ENCODE measurements around the gene SPATA6.
"Not testable (repeated sequence)": the region's sequence is repeated elsewhere in the genome, so short reads cannot be mapped to it uniquely, and the experiment has no call there.

SPATA6 gene

DNA sequence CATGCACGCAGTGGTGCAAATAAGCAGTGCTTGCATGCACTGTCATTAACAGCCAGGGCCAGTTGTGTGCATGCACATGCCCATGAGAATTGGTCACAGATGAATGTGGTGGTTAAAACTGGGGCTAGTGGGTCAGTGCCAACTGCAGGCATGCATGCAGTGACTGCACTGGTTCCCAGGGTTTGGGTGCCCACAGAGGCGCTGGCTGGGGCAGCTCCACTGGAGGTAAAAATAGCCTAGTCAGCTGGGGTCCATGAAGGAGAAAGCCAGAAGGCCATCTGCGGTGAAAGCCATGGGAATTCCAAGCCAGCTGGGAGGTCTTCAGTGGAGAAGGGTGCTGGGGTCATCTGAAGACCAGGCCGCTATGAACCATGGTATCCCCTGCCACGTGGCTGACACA lies 179.3 kb downstream of the SPATA6 start:
- TF ChIP-seq, protein P1, sequence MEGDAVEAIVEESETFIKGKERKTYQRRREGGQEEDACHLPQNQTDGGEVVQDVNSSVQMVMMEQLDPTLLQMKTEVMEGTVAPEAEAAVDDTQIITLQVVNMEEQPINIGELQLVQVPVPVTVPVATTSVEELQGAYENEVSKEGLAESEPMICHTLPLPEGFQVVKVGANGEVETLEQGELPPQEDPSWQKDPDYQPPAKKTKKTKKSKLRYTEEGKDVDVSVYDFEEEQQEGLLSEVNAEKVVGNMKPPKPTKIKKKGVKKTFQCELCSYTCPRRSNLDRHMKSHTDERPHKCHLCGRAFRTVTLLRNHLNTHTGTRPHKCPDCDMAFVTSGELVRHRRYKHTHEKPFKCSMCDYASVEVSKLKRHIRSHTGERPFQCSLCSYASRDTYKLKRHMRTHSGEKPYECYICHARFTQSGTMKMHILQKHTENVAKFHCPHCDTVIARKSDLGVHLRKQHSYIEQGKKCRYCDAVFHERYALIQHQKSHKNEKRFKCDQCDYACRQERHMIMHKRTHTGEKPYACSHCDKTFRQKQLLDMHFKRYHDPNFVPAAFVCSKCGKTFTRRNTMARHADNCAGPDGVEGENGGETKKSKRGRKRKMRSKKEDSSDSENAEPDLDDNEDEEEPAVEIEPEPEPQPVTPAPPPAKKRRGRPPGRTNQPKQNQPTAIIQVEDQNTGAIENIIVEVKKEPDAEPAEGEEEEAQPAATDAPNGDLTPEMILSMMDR (IDR thresholded peaks at IDR 0.05; ENCODE audit: low read depth, low read length) = no peak
- TF ChIP-seq, protein P2, sequence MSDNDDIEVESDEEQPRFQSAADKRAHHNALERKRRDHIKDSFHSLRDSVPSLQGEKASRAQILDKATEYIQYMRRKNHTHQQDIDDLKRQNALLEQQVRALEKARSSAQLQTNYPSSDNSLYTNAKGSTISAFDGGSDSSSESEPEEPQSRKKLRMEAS (IDR thresholded peaks at IDR 0.05; ENCODE audit: low read depth, low read length) = no peak
- no peak for TF ChIP-seq MYC (IDR thresholded peaks at IDR 0.05; ENCODE audit: low read depth, low read length)
- TF ChIP-seq POLR2A (IDR thresholded peaks at IDR 0.05; ENCODE audit: extremely low read depth, insufficient read length) = no peak
- no peak for DNase-seq (ENCODE audit: low read depth)
- no peak overlapping the region for H3K4me3 ChIP-seq (ENCODE audit: low read depth, low read length)

DNA sequence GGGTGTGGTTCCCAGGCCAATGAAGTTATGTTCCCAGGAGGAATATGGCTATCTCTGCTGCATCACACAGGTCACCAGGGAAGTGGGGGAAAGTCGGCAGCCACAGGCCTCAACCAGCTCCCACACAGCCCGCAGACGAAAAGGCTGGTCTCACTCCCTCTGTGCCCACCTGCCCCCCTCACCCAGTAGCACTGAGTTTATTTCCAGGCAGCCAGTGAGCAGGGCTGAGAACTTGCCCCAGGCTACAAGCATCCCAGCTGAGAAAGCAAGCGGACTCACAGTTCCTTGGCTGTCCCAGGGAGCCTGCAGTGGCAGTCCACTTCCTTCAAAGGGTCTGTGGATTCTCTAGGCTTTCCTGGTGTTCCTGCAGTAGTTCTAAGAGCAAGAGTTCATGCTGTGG lies 180.6 kb downstream of the SPATA6 start:
- no peak overlapping the region for H3K4me3 ChIP-seq (ENCODE audit: low read depth, low read length)
- no peak for DNase-seq (ENCODE audit: low read depth)
- TF ChIP-seq, protein P2 (IDR thresholded peaks at IDR 0.05; ENCODE audit: low read depth, low read length) = no peak
- TF ChIP-seq, protein P1 (IDR thresholded peaks at IDR 0.05; ENCODE audit: low read depth, low read length) = no peak
- no peak for TF ChIP-seq MYC (IDR thresholded peaks at IDR 0.05; ENCODE audit: low read depth, low read length)
- no peak for TF ChIP-seq POLR2A (IDR thresholded peaks at IDR 0.05; ENCODE audit: extremely low read depth, insufficient read length)

DNA sequence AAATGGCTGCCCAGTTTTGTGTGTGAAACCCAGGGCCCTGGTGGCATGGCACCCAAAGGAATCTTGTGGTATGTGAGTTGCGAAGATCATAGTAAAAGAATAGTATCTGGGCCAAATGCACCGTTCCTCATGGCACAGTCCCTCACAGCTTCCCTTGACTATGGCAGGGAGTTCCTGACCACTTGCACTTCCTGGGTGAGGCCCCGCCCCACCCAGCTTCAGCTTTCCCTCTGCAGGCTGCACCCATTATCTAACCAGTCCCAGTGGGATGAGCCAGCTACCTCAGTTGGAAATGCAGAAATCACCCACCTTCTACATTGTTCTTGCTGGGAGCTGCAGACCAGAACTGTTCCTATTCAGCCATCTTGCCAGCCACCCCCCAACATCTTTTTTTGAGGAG lies 186.5 kb downstream of the SPATA6 start:
- TF ChIP-seq, protein P2 (IDR thresholded peaks at IDR 0.05; ENCODE audit: low read depth, low read length) = no peak
- TF ChIP-seq, protein P1 (IDR thresholded peaks at IDR 0.05; ENCODE audit: low read depth, low read length) = no peak
- TF ChIP-seq MYC (IDR thresholded peaks at IDR 0.05; ENCODE audit: low read depth, low read length) (no peak), POLR2A (IDR thresholded peaks at IDR 0.05; ENCODE audit: extremely low read depth, insufficient read length) (no peak)
- no peak overlapping the region for H3K4me3 ChIP-seq (ENCODE audit: low read depth, low read length)
- no peak for DNase-seq (ENCODE audit: low read depth)

DNA sequence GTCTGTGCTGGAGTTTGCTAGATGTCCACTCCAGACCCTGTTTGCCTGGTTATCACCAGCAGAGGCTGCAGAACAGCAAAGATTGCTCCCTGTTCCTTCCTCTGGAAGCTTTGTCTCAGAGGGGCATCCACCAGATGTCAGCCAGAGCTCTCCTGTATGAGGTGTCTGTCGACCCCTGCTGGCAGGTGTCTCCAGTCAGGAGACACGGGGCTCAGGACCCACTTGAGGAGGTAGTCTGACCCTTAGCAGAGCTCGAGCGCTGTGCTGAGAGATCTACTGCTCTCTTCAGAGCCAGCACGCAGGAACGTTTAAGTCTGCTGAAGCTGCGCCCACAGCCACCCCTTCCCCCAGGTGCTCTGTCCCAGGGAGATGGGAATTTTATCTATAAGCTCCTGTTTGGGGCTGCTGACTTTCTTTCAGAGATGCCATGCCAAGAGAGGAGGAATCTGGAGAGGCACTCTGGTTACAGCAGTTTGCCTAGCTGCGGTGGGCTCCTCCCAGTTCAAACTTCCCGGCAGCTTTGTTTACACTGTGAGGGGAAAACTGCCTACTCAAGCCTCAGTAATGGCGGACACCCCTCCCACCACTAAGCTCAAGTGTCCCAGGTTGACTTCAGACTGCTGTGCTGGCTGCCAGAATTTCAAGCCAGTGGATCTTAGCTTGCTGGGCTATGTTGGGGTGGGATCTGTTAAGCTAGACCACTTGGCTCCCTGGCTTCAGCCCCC lies 187.1 kb downstream of the SPATA6 start:
- not testable (repeated sequence) for H3K4me3 ChIP-seq (ENCODE audit: low read depth, low read length); DNase-seq (ENCODE audit: low read depth)

DNA sequence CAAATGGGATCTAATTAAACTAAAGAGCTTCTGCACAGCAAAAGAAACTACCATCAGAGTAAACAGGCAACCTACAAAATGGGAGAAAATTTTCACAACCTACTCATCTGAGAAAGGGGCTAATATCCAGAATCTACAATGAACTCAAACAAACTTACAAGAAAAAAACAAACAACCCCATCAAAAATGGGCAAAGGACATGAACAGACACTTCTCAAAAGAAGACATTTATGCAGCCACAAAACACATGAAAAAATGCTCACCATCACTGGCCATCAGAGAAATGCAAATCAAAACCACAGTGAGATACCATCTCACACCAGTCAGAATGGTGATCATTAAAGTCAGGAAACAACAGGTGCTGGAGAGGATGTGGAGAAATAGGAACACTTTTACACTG lies 189.7 kb downstream of the SPATA6 start:
- not testable (repeated sequence) for H3K4me3 ChIP-seq (ENCODE audit: low read depth, low read length); DNase-seq (ENCODE audit: low read depth)

DNA sequence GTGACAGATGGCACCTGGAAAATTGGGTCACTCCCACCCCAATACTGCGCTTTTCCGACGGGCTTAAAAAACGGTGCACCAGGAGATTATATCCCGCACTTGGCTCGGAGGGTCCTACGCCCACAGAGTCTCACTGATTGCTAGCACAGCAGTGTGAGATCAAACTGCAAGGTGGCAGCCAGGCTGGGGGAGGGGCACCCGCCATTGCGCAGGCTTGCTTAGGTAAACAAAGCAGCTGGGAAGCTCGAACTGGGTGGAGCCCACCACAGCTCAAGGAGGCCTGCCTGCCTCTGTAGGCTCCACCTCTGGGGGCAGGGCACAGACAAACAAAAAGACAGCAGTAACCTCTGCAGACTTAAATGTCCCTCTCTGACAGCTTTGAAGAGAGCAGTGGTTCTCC lies 194.6 kb downstream of the SPATA6 start:
- DNase-seq (ENCODE audit: low read depth); H3K4me3 ChIP-seq (ENCODE audit: low read depth, low read length): not testable (repeated sequence)

DNA sequence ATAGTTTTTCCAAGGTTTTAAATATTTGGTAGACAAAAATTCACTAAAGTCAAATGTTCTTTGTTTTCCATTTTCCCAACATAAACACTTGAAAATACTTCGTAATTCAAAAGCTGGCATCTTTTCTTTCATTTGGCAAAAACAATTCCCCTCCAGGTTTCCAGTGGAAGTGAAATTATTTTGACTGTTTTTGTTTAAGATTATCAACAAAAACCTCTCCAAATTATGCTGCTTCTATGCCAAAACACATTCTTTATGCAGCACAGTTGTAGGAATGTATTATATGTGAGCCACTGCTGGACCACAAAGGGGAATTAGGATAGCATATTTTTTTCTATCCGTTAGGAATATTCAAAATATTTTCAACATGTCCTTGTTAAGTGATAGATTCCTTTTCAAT lies 205.4 kb downstream of the SPATA6 start:
- no peak for TF ChIP-seq POLR2A (IDR thresholded peaks at IDR 0.05; ENCODE audit: extremely low read depth, insufficient read length)
- H3K4me3 ChIP-seq (ENCODE audit: low read depth, low read length) = no peak overlapping the region
- no peak for DNase-seq (ENCODE audit: low read depth)

DNA sequence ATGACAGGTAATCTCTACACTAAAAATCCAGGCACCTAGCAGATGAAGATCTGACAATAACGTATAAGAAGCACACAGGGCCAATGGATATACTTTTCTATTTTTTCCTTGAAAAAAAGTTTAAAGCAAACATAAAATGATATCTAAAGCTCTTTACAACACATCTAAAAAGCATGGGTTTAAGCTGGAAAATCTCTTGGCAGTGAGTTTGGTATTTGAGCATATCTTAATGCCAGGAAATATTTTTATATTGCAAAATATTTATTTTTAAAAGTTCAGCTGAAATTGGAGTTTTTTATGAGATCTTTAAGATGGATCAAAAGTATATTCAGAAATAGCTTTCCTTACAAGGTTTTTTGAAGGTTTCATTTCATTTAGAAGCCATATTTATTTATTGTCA lies 209.0 kb downstream of the SPATA6 start:
- TF ChIP-seq MYC (IDR thresholded peaks at IDR 0.05; ENCODE audit: low read depth, low read length) (no peak), POLR2A (IDR thresholded peaks at IDR 0.05; ENCODE audit: extremely low read depth, insufficient read length) (no peak)
- TF ChIP-seq, protein P1 (IDR thresholded peaks at IDR 0.05; ENCODE audit: low read depth, low read length) = no peak
- TF ChIP-seq, protein P2 (IDR thresholded peaks at IDR 0.05; ENCODE audit: low read depth, low read length) = no peak

More for the DNA sequence above, 209.0 kb downstream of the SPATA6 start:
- no peak overlapping the region for H3K4me3 ChIP-seq (ENCODE audit: low read depth, low read length)
- no peak for DNase-seq (ENCODE audit: low read depth)
